Neuronal stem cell (in vitro differentiated cells): ENCODE results near the gene DDX27.

Experiments used
- DNase-seq: peaks from one replicate; pipeline ENCODE4 v3.0.0-alpha.2; 2013; ENCODE audit warnings: low spot score
- H2AFZ ChIP-seq: one replicate; pipeline ENCODE4 v1.6.1; 2013; ENCODE audit warnings: mild to moderate bottlenecking, low read length, inconsistent platforms
- H2AK5ac ChIP-seq: 2 replicates; pipeline ENCODE4 v1.6.1; 2013; ENCODE audit warnings: low read depth, mild to moderate bottlenecking, inconsistent platforms, low read length, moderate library complexity, mixed read lengths
- H2BK120ac ChIP-seq: 2 replicates; pipeline ENCODE4 v1.6.1; 2013; ENCODE audit warnings: low read depth, mild to moderate bottlenecking, inconsistent platforms, low read length, moderate library complexity, mixed read lengths
- H2BK12ac ChIP-seq: one replicate; pipeline ENCODE4 v1.6.1; 2013; ENCODE audit warnings: low read length, inconsistent platforms
- H2BK15ac ChIP-seq: 2 replicates; pipeline ENCODE4 v1.6.1; 2013; ENCODE audit warnings: mild to moderate bottlenecking, low read length, inconsistent platforms, mixed read lengths
- H2BK5ac ChIP-seq: one replicate; pipeline ENCODE4 v1.6.1; 2013; ENCODE audit warnings: inconsistent platforms, mild to moderate bottlenecking, low read length, moderate library complexity
- H3K14ac ChIP-seq: one replicate; pipeline ENCODE4 v1.6.1; 2013; ENCODE audit warnings: low read length, inconsistent platforms
- H3K18ac ChIP-seq: 2 replicates; pipeline ENCODE4 v1.6.1; 2013; ENCODE audit warnings: low read length, inconsistent platforms
- H3K23ac ChIP-seq: 2 replicates; pipeline ENCODE4 v1.6.1; 2013; ENCODE audit warnings: low read depth, mild to moderate bottlenecking, mixed read lengths, low read length, inconsistent platforms; ENCODE audit not compliant: poor library complexity
- H3K27ac ChIP-seq: replicated peaks from 3 replicates; pipeline ENCODE4 v1.5.1; 2013; ENCODE audit warnings: low read length, inconsistent platforms
- H3K27me3 ChIP-seq, 3 experiments: 2 replicates each; pipeline ENCODE4 v1.6.1; 2013; ENCODE audit warnings: low read length in 3 of 3, mild to moderate bottlenecking in 2 of 3, inconsistent platforms in 1 of 3, low read depth in 1 of 3, mixed read lengths in 1 of 3, moderate library complexity in 1 of 3; ENCODE audit not compliant: control insufficient read depth in 3 of 3, insufficient read depth in 3 of 3
- H3K36me3 ChIP-seq, 2 donors: replicated peaks in 1 of 2; 2 replicates each; pipeline ENCODE4 v1.6.1; 2013; ENCODE audit warnings: low read length in 2 of 2; ENCODE audit not compliant: control insufficient read depth in 2 of 2, insufficient read depth in 2 of 2
- H3K4ac ChIP-seq: 2 replicates; pipeline ENCODE4 v1.6.1; 2013; ENCODE audit warnings: inconsistent platforms, mild to moderate bottlenecking, low read length, moderate library complexity
- H3K4me1 ChIP-seq, 2 donors: 1 replicate in 1 of 2; 2 replicates in 1 of 2; pipeline ENCODE4 v1.6.1; 2013; ENCODE audit warnings: low read length in 2 of 2, low read depth in 1 of 2; ENCODE audit not compliant: control insufficient read depth in 2 of 2, insufficient read depth in 1 of 2
- H3K4me2 ChIP-seq: one replicate; pipeline ENCODE4 v1.6.1; 2013; ENCODE audit warnings: mild to moderate bottlenecking, low read length, inconsistent platforms; ENCODE audit not compliant: insufficient read depth, poor library complexity, severe bottlenecking
- H3K4me3 ChIP-seq, 2 donors: 2 replicates each; pipeline ENCODE4 v1.5.1; 2013; ENCODE audit warnings: low read length in 2 of 2, mild to moderate bottlenecking in 2 of 2, inconsistent platforms in 1 of 2, moderate library complexity in 1 of 2
- H3K79me1 ChIP-seq: one replicate; pipeline ENCODE4 v1.6.1; 2013; ENCODE audit warnings: low read depth, mild to moderate bottlenecking, inconsistent platforms, low read length, moderate library complexity
- H3K9ac ChIP-seq: one replicate; pipeline ENCODE4 v1.6.1; 2013; ENCODE audit warnings: mild to moderate bottlenecking, low read depth, low read length, inconsistent platforms; ENCODE audit not compliant: poor library complexity
- H3K9me3 ChIP-seq, 2 donors: replicated peaks in 1 of 2; 2 replicates each; pipeline versions ENCODE3 to v1.6.1; 2013; ENCODE audit warnings: low read length in 2 of 2, mild to moderate bottlenecking in 2 of 2, inconsistent platforms in 1 of 2, low read depth in 1 of 2, mixed read lengths in 1 of 2, moderate library complexity in 1 of 2; ENCODE audit not compliant: control insufficient read depth in 2 of 2, insufficient read depth in 1 of 2
- H4K8ac ChIP-seq: one replicate; pipeline ENCODE4 v1.6.1; 2013; ENCODE audit warnings: low read depth, mild to moderate bottlenecking, inconsistent platforms, low read length, moderate library complexity
- H4K91ac ChIP-seq: one replicate; pipeline ENCODE4 v1.6.1; 2013; ENCODE audit warnings: low read length, low read depth, mild to moderate bottlenecking, inconsistent platforms; ENCODE audit not compliant: poor library complexity
- WGBS, 2 donors: extraction: QIAGEN DNeasy Blood & Tissue Kit; methylation state at CpG; one replicate each; pipeline ENCODE4 v1.1.7; 2013; ENCODE audit warnings: missing lambda C conversion rate in 2 of 2, mixed read lengths in 1 of 2; ENCODE audit not compliant: insufficient read length in 2 of 2, insufficient replicate concordance in 1 of 2; ENCODE audit errors: extremely low coverage in 2 of 2; 5-methylcytosine and 5-hydroxymethylcytosine counted together

Gene DDX27

GRCh38 chr20:49185071-49185761 is 34.0 kb upstream of the DDX27 start:
- H3K79me1 ChIP-seq: peaks cover 4% of the 10 kb centered on the region
- no peak overlapping the region for H4K91ac ChIP-seq
- no peak overlapping the region for H2BK15ac ChIP-seq
- no peak overlapping the region for H2BK12ac ChIP-seq
- no peak overlapping the region for H3K4me2 ChIP-seq
- WGBS, 2 donors: no CpG with 5 or more reads among the region's 6 CpGs
- no peak overlapping the region for H3K4ac ChIP-seq
- H2BK5ac ChIP-seq: no peak overlapping the region
- H3K14ac ChIP-seq: no peak overlapping the region
- no peak overlapping the region for H2AK5ac ChIP-seq
- H3K23ac ChIP-seq: no peak overlapping the region
- no peak overlapping the region for H3K18ac ChIP-seq
- no peak overlapping the region for H3K27ac ChIP-seq
- H3K36me3 ChIP-seq: peaks cover 0 to 21% of the 10 kb centered on the region in 2 donors
- no peaks in the 10 kb centered on the region for H3K9me3 ChIP-seq
- H2BK120ac ChIP-seq: no peak overlapping the region
- H3K27me3 ChIP-seq: no peaks in the 10 kb centered on the region
- no peak overlapping the region for H2AFZ ChIP-seq
- H3K9ac ChIP-seq: no peak overlapping the region
- no peak overlapping the region for H3K4me3 ChIP-seq
- peaks cover 0 to 3% of the 10 kb centered on the region in 2 donors for H3K4me1 ChIP-seq
- H4K8ac ChIP-seq: no peak overlapping the region
- DNase-seq: no peak

DNA sequence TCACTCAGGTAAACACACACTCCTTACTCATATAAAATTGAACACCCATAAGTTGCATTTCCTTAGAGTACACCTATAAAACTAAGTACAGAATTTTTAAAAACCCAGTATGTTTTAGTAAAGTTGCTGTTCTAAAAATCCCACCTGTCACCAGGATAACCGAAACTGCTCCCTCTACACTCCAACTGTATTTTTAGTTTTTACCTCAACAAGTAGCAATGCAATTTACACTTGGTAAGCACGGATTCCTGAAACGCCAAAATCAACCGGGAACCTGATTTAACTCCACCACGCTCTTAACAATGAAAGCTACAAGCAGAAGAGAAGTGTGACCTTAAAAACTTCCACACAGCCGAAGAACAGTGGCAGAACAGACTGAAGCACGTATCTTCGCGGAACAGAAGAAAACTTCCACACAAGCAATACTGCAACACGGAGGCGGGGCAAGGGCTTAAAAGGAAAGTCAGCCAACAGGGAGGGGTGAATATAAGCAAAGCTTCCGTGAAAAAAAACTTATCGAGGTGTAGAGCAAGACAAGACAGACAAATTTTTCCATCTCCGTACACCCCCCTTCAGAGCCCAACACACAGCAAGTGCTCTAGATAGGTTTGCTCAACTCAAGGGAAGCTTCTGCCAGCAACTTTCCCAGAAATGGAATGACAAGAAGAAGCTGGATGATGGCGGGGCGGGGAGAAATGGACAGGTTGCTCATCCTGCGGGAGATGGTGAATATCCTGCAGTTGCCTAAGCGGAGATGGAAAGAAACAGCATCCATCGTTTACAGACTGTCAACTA is 32.5 kb upstream of the DDX27 start:
- no peak overlapping the region for H3K4ac ChIP-seq
- H2AFZ ChIP-seq: no peak overlapping the region
- H3K4me3 ChIP-seq: peak overlapping the region; percentile 68 to 99
- H4K91ac ChIP-seq: no peak overlapping the region
- no peak overlapping the region for H3K23ac ChIP-seq
- H3K14ac ChIP-seq: no peak overlapping the region
- H4K8ac ChIP-seq: no peak overlapping the region
- H3K36me3 ChIP-seq: peaks cover 0 to 21% of the 10 kb centered on the region in 2 donors
- no peaks in the 10 kb centered on the region for H3K27me3 ChIP-seq
- WGBS, 2 donors: no CpG with 5 or more reads among the region's 19 CpGs
- no peak overlapping the region for H3K18ac ChIP-seq
- H3K9ac ChIP-seq: no peak overlapping the region
- H3K4me1 ChIP-seq: peaks cover 0 to 3% of the 10 kb centered on the region in 2 donors
- H3K27ac ChIP-seq: no peak overlapping the region
- H2BK5ac ChIP-seq: no peak overlapping the region
- DNase-seq: peak; percentile 15
- no peak overlapping the region for H2AK5ac ChIP-seq
- no peaks in the 10 kb centered on the region for H3K9me3 ChIP-seq
- no peak overlapping the region for H2BK120ac ChIP-seq
- H3K4me2 ChIP-seq: peak overlapping the region; percentile 63
- no peak overlapping the region for H2BK15ac ChIP-seq
- peaks cover 2% of the 10 kb centered on the region for H3K79me1 ChIP-seq
- no peak overlapping the region for H2BK12ac ChIP-seq

GRCh38 chr20:49187330-49187850 is 31.8 kb upstream of the DDX27 start:
- H2BK15ac ChIP-seq: no peak overlapping the region
- H3K9ac ChIP-seq: peak overlapping the region; percentile 97
- no peak overlapping the region for H2AK5ac ChIP-seq
- no CpG with 5 or more reads among the region's 29 CpGs for WGBS, 2 donors
- H4K8ac ChIP-seq: no peak overlapping the region
- H3K4ac ChIP-seq: no peak overlapping the region
- peak overlapping the region; percentile 89 for H3K14ac ChIP-seq
- no peak overlapping the region for H2BK5ac ChIP-seq
- peak overlapping the region; percentile 63 for H3K4me2 ChIP-seq
- peak overlapping the region; percentile 94 for H3K18ac ChIP-seq
- no peak overlapping the region for H4K91ac ChIP-seq
- H2AFZ ChIP-seq: peak overlapping the region; percentile 89
- peak overlapping the region; percentile 68 to 99 for H3K4me3 ChIP-seq
- no peaks in the 10 kb centered on the region for H3K9me3 ChIP-seq
- H2BK12ac ChIP-seq: no peak overlapping the region
- peaks cover 2% of the 10 kb centered on the region for H3K79me1 ChIP-seq
- peaks cover 0 to 21% of the 10 kb centered on the region in 2 donors for H3K36me3 ChIP-seq
- DNase-seq: peak; percentile 17
- peak overlapping the region; percentile 87 for H2BK120ac ChIP-seq
- H3K4me1 ChIP-seq: peaks cover 0 to 3% of the 10 kb centered on the region in 2 donors
- no peaks in the 10 kb centered on the region for H3K27me3 ChIP-seq
- no peak overlapping the region for H3K27ac ChIP-seq
- H3K23ac ChIP-seq: peak overlapping the region; percentile 93
